ENCODE results near the gene TSPAN14. TPM values are rescaled to one million over a fixed set of nuclear protein-coding genes. Genes with fewer than 3 reads are reported as not detected.

TSPAN14 gene
- total RNA-seq, 1 experiment from 2014 or later, result 46.8 TPM

- H3K4ac ChIP-seq (ENCODE audit: low read depth, low read length), result no peak overlapping the region
- H3K9me3 ChIP-seq (ENCODE audit: control insufficient read depth, low read depth, low read length), result no peaks in the 10 kb centered on the region
- H3T11ph ChIP-seq (ENCODE audit: low read length), result no peak overlapping the region
- H3K79me2 ChIP-seq (ENCODE audit: insufficient read depth, low read length), result no peaks in the 10 kb centered on the region
- no peak overlapping the region for H2BK12ac ChIP-seq (ENCODE audit: insufficient read length, low read depth, low read length)
- Mint-ChIP-seq H3K27me3 (ENCODE audit: low read depth) (peaks cover 13% of the 10 kb centered on the region), H3K4me1 (peaks cover 14 to 16% of the 10 kb centered on the region in 2 experiments), H3K4me3 (no peak overlapping the region), H3K36me3 (ENCODE audit: insufficient read depth in 1 of 3, low read depth in 3 of 3) (no peaks in the 10 kb centered on the region), H3K27ac (no peak overlapping the region), H3K9me3 (no peaks in the 10 kb centered on the region)
- H2BK120ac ChIP-seq (ENCODE audit: low read depth, low read length, poor library complexity, severe bottlenecking), result no peak overlapping the region
- H3K9ac ChIP-seq (ENCODE audit: extremely low read depth, insufficient read length, low read length), result no peak overlapping the region
- H4K5ac ChIP-seq (ENCODE audit: insufficient read length, low read depth, low read length), result no peak overlapping the region
- WGBS (ENCODE audit: extremely low coverage, insufficient read length, low lambda C conversion rate), result no CpG with 5 or more reads among the region's 6 CpGs
- no peak overlapping the region for H2AFZ ChIP-seq (ENCODE audit: low read length)
- no peak overlapping the region for H3K23ac ChIP-seq (ENCODE audit: insufficient read length, low read depth, low read length)
- H4K91ac ChIP-seq (ENCODE audit: insufficient read length, low read depth, low read length), result no peak overlapping the region
- H3K4me1 ChIP-seq (ENCODE audit: insufficient read depth, low read length), result no peaks in the 10 kb centered on the region
- no peak overlapping the region for H2AK5ac ChIP-seq (ENCODE audit: insufficient read length, low read length)
- H3K23me2 ChIP-seq (ENCODE audit: insufficient read length, low read depth, low read length, poor library complexity, severe bottlenecking), result no peaks in the 10 kb centered on the region
- no peak overlapping the region for H3K4me2 ChIP-seq (ENCODE audit: insufficient read depth, insufficient read length, low read length)
- H3K56ac ChIP-seq (ENCODE audit: insufficient read length, low read depth, low read length), result no peak overlapping the region
- no peak overlapping the region for H4K8ac ChIP-seq (replicated peaks; ENCODE audit: insufficient read length, low read depth, low read length)
- no peaks in the 10 kb centered on the region for H3K27me3 ChIP-seq (ENCODE audit: insufficient read depth, low read length)
- H2BK5ac ChIP-seq (ENCODE audit: insufficient read length, low read length), result no peak overlapping the region
- H4K20me1 ChIP-seq (ENCODE audit: control insufficient read depth, insufficient read depth, insufficient read length), result no peaks in the 10 kb centered on the region
- peak; percentile 43 for DNase-seq
- H3K79me1 ChIP-seq (ENCODE audit: insufficient read depth, low read depth, low read length, poor library complexity, severe bottlenecking), result no peaks in the 10 kb centered on the region
- no peak overlapping the region for H2BK15ac ChIP-seq (ENCODE audit: low read depth, low read length)
- no peak overlapping the region for H3K14ac ChIP-seq (ENCODE audit: insufficient read depth, low read length)
- no peak overlapping the region for H2BK20ac ChIP-seq (ENCODE audit: low read depth, low read length, poor library complexity, severe bottlenecking)
- no peak overlapping the region for H3K27ac ChIP-seq (ENCODE audit: insufficient read length, low read depth, low read length)
- no peak overlapping the region for H3K18ac ChIP-seq (ENCODE audit: insufficient read length, low read depth, low read length)
- TF ChIP-seq, protein P1, sequence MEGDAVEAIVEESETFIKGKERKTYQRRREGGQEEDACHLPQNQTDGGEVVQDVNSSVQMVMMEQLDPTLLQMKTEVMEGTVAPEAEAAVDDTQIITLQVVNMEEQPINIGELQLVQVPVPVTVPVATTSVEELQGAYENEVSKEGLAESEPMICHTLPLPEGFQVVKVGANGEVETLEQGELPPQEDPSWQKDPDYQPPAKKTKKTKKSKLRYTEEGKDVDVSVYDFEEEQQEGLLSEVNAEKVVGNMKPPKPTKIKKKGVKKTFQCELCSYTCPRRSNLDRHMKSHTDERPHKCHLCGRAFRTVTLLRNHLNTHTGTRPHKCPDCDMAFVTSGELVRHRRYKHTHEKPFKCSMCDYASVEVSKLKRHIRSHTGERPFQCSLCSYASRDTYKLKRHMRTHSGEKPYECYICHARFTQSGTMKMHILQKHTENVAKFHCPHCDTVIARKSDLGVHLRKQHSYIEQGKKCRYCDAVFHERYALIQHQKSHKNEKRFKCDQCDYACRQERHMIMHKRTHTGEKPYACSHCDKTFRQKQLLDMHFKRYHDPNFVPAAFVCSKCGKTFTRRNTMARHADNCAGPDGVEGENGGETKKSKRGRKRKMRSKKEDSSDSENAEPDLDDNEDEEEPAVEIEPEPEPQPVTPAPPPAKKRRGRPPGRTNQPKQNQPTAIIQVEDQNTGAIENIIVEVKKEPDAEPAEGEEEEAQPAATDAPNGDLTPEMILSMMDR (conservative IDR thresholded peaks at IDR 0.05), result peak; percentile 58
Observed at GRCh38 chr10:80443531-80443974, 10.6 kb upstream of the TSPAN14 start.
